Measurements from ENCODE around the gene CCDC13. TPM values are rescaled to one million over a fixed set of nuclear protein-coding genes. Genes with fewer than 3 reads are reported as not detected.

Gene CCDC13
- total RNA-seq, 1 experiment from 2014 or later: 0.41 TPM

DNA sequence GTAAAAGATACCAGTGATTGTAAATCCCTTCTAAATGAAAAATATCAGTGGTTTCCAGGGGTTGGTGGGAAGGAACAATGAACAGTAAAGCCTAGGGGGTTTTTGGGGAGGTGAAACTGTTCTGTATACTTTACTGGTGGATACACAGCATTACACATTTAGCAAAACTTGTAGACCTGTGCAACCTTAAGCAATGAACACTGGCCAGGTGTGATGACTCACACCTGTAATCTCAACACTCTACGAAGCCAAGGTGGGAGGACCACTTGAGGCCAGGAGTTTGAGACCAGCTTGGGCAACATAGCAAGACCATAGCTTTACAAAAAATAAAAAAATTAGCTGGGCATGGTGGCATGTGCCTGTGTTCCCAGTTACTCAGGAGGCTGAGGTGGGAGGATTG is 1.8 kb downstream of the CCDC13 start:
- H2AFZ ChIP-seq: no peak overlapping the region
- H3K4me2 ChIP-seq: no peak overlapping the region
- no peak for TF ChIP-seq EZH2 (IDR thresholded peaks at IDR 0.05; ENCODE audit: low read depth)
- TF ChIP-seq, protein P1, sequence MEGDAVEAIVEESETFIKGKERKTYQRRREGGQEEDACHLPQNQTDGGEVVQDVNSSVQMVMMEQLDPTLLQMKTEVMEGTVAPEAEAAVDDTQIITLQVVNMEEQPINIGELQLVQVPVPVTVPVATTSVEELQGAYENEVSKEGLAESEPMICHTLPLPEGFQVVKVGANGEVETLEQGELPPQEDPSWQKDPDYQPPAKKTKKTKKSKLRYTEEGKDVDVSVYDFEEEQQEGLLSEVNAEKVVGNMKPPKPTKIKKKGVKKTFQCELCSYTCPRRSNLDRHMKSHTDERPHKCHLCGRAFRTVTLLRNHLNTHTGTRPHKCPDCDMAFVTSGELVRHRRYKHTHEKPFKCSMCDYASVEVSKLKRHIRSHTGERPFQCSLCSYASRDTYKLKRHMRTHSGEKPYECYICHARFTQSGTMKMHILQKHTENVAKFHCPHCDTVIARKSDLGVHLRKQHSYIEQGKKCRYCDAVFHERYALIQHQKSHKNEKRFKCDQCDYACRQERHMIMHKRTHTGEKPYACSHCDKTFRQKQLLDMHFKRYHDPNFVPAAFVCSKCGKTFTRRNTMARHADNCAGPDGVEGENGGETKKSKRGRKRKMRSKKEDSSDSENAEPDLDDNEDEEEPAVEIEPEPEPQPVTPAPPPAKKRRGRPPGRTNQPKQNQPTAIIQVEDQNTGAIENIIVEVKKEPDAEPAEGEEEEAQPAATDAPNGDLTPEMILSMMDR (conservative IDR thresholded peaks at IDR 0.05): no peak
- no peaks in the 10 kb centered on the region; the same call in 1 of the 2 replicates for H3K9me3 ChIP-seq (ENCODE audit: insufficient read depth, low read depth)
- H3K36me3 ChIP-seq (ENCODE audit: low read depth): no peaks in the 10 kb centered on the region
- H3K9me2 ChIP-seq (ENCODE audit: insufficient read depth): no peaks in the 10 kb centered on the region
- intact Hi-C loops (cut with micrococcal nuclease; ENCODE audit: unreplicated experiment): no loop called here
- H4K20me1 ChIP-seq (ENCODE audit: insufficient read depth): no peaks in the 10 kb centered on the region
- no peaks in the 10 kb centered on the region for H3K27me3 ChIP-seq (ENCODE audit: insufficient read depth, low read depth)
- POLR2A ChIA-PET (ENCODE audit: unreplicated experiment): no interaction called here
- no peaks in the 10 kb centered on the region for H3K79me2 ChIP-seq (ENCODE audit: low read depth)
- no peaks in the 10 kb centered on the region for H3K4me1 ChIP-seq (replicated peaks; ENCODE audit: insufficient read depth)
- BruUV-seq (replicated peaks): no TSS peak
- CTCF ChIA-PET: no interaction called here
- H3K27ac ChIP-seq: no peak overlapping the region
- no peak for DNase-seq
- no peak overlapping the region for H3K4me3 ChIP-seq
- 0 out of 2 replicates have a peak, but pooled peaks cover 5% of the 10 kb centered on the region for H3F3A ChIP-seq (ENCODE audit: insufficient read depth, low read depth)

DNA sequence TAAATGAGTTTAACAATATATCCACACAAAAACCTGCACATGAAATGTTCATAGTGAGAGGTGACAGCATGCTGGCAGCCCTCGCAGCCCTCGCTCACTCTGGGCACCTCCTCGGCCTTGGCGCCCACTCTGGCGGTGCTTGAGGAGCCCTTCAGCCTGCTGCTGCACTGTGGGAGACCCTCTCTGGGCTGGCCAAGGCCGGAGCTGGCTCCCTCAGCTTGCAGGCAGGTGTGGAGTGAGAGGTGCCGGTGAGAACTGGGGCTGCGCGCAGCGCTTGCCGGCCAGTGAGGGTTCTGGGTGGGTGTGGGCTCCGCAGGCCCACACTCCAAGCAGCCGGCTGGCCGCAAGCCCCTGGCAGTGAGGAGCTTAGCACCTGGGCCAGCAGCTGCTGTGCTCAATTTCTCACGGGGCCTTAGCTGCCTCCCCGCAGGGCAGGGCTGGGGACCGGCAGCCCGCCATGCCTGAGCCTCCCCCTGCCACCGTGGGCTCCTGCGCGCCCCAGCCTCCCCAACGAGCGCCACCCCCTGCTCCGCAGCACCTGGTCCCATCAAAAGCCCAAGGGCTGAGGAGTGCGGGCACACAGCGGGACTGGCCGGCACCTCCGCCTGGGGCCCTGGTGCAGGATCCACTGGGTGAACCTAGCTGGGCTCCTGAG is 3.4 kb downstream of the CCDC13 start:
- Histone ChIP-seq H3F3A (ENCODE audit: insufficient read depth, low read depth) (0 out of 2 replicates have a peak, but pooled peaks cover 2% of the 10 kb centered on the region), H4K20me1 (ENCODE audit: insufficient read depth) (no peaks in the 10 kb centered on the region), H3K4me3 (no peak overlapping the region), H3K36me3 (ENCODE audit: low read depth) (no peaks in the 10 kb centered on the region), H3K27me3 (ENCODE audit: insufficient read depth, low read depth) (no peaks in the 10 kb centered on the region), H3K4me1 (replicated peaks; ENCODE audit: insufficient read depth) (no peaks in the 10 kb centered on the region), H2AFZ (no peak overlapping the region), H3K9me2 (ENCODE audit: insufficient read depth) (no peaks in the 10 kb centered on the region), H3K9me3 (ENCODE audit: insufficient read depth, low read depth) (no peaks in the 10 kb centered on the region; the same call in 1 of the 2 replicates), H3K4me2 (no peak overlapping the region), H3K27ac (no peak overlapping the region), H3K79me2 (ENCODE audit: low read depth) (no peaks in the 10 kb centered on the region)
- POLR2A ChIA-PET (ENCODE audit: unreplicated experiment): no interaction called here
- no TSS peak for BruUV-seq (replicated peaks)
- no peak for DNase-seq
- intact Hi-C loops (cut with micrococcal nuclease; ENCODE audit: unreplicated experiment): no loop called here
- no peak for TF ChIP-seq EZH2 (IDR thresholded peaks at IDR 0.05; ENCODE audit: low read depth)
- TF ChIP-seq, protein P1 (conservative IDR thresholded peaks at IDR 0.05): no peak
- CTCF ChIA-PET: no interaction called here

DNA sequence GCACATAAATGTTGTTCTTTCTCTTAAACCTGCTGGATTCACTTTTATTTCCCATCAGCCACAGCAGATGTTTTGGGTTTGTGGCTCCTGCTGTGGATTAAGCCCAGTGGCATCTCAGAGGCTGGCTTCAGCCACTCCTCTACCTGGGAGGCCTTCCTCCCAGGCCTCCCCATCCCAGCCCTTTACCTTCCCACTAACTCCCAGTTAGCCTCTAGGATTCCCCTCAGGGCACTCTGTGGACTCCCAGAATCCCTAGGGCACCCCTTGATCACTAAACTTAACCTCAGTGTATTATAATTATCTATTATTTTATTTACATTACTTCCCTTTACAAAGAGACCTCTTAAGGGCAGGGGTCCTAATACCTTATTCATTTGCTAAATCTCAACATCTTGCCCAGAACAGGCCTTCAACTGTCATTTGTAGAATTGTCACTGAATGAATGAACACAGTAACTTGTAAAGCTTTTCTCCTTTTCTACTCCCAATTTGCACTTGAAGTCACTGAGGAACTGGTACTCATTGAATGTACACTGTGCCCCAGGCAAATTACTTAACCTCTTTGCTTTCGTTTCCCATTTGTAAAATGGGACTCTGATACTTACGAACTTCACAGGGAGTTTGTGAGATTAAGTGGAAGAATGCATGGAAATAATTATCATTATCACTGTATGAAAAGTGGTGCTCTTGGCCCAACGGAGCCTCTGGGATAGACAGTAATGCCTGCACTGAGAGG is 8.3 kb downstream of the CCDC13 start:
- BruUV-seq (replicated peaks): no TSS peak
- no peaks in the 10 kb centered on the region for H3K9me2 ChIP-seq (ENCODE audit: insufficient read depth)
- H3K36me3 ChIP-seq (ENCODE audit: low read depth): no peaks in the 10 kb centered on the region
- no peak overlapping the region for H3K27ac ChIP-seq
- peaks cover 7% of the 10 kb centered on the region; the same call in 1 of the 2 replicates for H3K4me1 ChIP-seq (replicated peaks; ENCODE audit: insufficient read depth)
- CTCF ChIA-PET: no interaction called here
- H3K79me2 ChIP-seq (ENCODE audit: low read depth): no peaks in the 10 kb centered on the region
- H3K27me3 ChIP-seq (ENCODE audit: insufficient read depth, low read depth): no peaks in the 10 kb centered on the region
- peaks cover 9% of the 10 kb centered on the region for H3F3A ChIP-seq (ENCODE audit: insufficient read depth, low read depth)
- no peak overlapping the region for H3K4me2 ChIP-seq
- intact Hi-C loops (cut with micrococcal nuclease; ENCODE audit: unreplicated experiment): no loop called here
- H3K4me3 ChIP-seq: no peak overlapping the region
- no peaks in the 10 kb centered on the region for H4K20me1 ChIP-seq (ENCODE audit: insufficient read depth)
- TF ChIP-seq, protein P1 (conservative IDR thresholded peaks at IDR 0.05): no peak
- no peak for TF ChIP-seq EZH2 (IDR thresholded peaks at IDR 0.05; ENCODE audit: low read depth)
- no peaks in the 10 kb centered on the region; the same call in 1 of the 2 replicates for H3K9me3 ChIP-seq (ENCODE audit: insufficient read depth, low read depth)
- POLR2A ChIA-PET (ENCODE audit: unreplicated experiment): interaction anchor here (0.7 kb wide), 1 partner anchor 30 kb away, joined by 4 read pairs; no protein-coding TSS in a partner anchor
- no peak for DNase-seq
- H2AFZ ChIP-seq: no peak overlapping the region
